Measurements from ENCODE around the gene TNPO2. TPM values are rescaled to one million over a fixed set of nuclear protein-coding genes. Genes with fewer than 3 reads are reported as not detected.

The TNPO2 gene
- total RNA-seq, 2 experiments from 2014 or later: 47.3 to 47.4 TPM

DNA sequence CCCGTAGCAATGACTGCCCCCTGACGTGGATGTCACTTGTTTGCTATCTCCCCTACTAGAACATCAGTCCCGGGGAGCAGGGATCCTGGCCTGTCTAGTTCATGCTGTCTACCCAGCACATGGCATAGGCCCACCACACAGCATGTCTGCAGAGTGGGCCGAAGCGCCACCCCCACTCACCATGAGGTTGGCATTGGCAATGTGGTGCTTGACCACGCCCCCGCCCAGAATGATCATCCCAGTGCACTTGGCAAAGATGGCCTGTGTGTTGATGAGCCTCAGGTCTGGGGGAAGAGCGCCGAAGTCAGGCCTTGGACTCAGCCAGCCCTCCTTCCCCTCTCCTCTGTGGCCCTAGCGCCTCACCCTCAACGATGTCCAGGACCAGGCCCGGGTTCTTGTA is 46.8 kb downstream of the TNPO2 start:
- Mint-ChIP-seq H3K9me3 (no peaks in the 10 kb centered on the region), H3K4me1 (ENCODE audit: low read depth) (peaks cover 38% of the 10 kb centered on the region), H3K27me3 (no peaks in the 10 kb centered on the region), H3K27ac (no peak overlapping the region), H3K4me3 (no peak overlapping the region), H3K36me3 (ENCODE audit: low read depth) (peaks cover 81% of the 10 kb centered on the region)
- H3K36me3 ChIP-seq (ENCODE audit: insufficient read depth, low read length): peaks cover 75% of the 10 kb centered on the region
- ChIA-PET POLR2A (interaction anchor here (1.1 to 1.4 kb wide), 2 partner anchors 8 to 57 kb away, joined by 4 read pairs; a partner anchor contains a TSS), CTCF (no interaction called here)
- ATAC-seq (ENCODE audit: poor library complexity) (no peak), DNase-seq (no peak)
- peaks cover 39% of the 10 kb centered on the region for H3K4me1 ChIP-seq (ENCODE audit: insufficient read depth, low read length)
- H3K27me3 ChIP-seq (ENCODE audit: control insufficient read depth in 1 of 2, insufficient read depth in 2 of 2, low read length in 2 of 2): no peaks in the 10 kb centered on the region
- H3K9me3 ChIP-seq (ENCODE audit: control insufficient read depth in 1 of 2, insufficient read depth in 1 of 2, low read length in 2 of 2): no peaks in the 10 kb centered on the region
- intact Hi-C loops (cut with DNase I, micrococcal nuclease): loop anchor here in 1 of 2 experiments (2.0 to 5.0 kb wide), 2 partner anchors 120 to 170 kb away; no protein-coding TSS in a partner anchor
- TF ChIP-seq, protein P1, sequence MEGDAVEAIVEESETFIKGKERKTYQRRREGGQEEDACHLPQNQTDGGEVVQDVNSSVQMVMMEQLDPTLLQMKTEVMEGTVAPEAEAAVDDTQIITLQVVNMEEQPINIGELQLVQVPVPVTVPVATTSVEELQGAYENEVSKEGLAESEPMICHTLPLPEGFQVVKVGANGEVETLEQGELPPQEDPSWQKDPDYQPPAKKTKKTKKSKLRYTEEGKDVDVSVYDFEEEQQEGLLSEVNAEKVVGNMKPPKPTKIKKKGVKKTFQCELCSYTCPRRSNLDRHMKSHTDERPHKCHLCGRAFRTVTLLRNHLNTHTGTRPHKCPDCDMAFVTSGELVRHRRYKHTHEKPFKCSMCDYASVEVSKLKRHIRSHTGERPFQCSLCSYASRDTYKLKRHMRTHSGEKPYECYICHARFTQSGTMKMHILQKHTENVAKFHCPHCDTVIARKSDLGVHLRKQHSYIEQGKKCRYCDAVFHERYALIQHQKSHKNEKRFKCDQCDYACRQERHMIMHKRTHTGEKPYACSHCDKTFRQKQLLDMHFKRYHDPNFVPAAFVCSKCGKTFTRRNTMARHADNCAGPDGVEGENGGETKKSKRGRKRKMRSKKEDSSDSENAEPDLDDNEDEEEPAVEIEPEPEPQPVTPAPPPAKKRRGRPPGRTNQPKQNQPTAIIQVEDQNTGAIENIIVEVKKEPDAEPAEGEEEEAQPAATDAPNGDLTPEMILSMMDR (IDR thresholded peaks at IDR 0.05): no peak
- H3K27ac ChIP-seq (ENCODE audit: low read depth in 1 of 2, low read length in 2 of 2): no peak overlapping the region
- H3K4me3 ChIP-seq (ENCODE audit: low read length): no peak overlapping the region

DNA sequence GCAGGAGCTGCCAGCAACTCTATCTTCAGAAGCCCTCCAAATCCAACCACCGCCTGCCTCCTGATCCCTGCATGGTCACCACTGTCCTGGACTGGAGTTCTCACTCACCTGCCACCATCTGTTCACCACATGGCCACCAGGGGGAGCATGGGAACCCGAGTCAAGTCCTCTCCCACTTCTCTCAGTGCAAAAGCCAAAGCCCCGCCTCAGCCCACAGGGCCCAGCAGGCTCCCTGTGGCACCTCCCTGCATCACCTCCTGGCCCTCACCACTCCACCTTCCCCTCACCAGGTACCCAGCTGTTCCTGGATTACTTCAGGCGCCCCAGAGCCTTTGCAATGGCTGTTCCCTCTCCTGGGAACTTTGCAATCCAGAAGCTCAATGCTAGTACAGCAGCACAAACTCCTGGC is 47.3 kb downstream of the TNPO2 start:
- DNase-seq (peak; percentile 74 to 89 (median 82)), ATAC-seq (ENCODE audit: poor library complexity) (peak; percentile 48)
- Histone ChIP-seq H3K4me3 (ENCODE audit: low read length) (no peak overlapping the region), H3K4me1 (ENCODE audit: insufficient read depth, low read length) (peaks cover 36% of the 10 kb centered on the region), H3K36me3 (ENCODE audit: insufficient read depth, low read length) (peaks cover 75% of the 10 kb centered on the region), H3K27me3 (ENCODE audit: control insufficient read depth in 1 of 2, insufficient read depth in 2 of 2, low read length in 2 of 2) (no peaks in the 10 kb centered on the region), H3K9me3 (ENCODE audit: control insufficient read depth in 1 of 2, insufficient read depth in 1 of 2, low read length in 2 of 2) (no peaks in the 10 kb centered on the region), H3K27ac (ENCODE audit: low read depth in 1 of 2, low read length in 2 of 2) (no peak overlapping the region)
- intact Hi-C loops (cut with DNase I, micrococcal nuclease): loop anchor here in 1 of 2 experiments (2.0 to 5.0 kb wide), 2 partner anchors 121 to 170 kb away; no protein-coding TSS in a partner anchor
- Mint-ChIP-seq H3K4me3 (peak overlapping the region; percentile 71), H3K9me3 (no peaks in the 10 kb centered on the region), H3K27ac (peak overlapping the region; percentile 49), H3K36me3 (ENCODE audit: low read depth) (peaks cover 78% of the 10 kb centered on the region), H3K27me3 (no peaks in the 10 kb centered on the region), H3K4me1 (ENCODE audit: low read depth) (peaks cover 35% of the 10 kb centered on the region)
- TF ChIP-seq, protein P1 (IDR thresholded peaks at IDR 0.05): peak; percentile 84
- POLR2A ChIA-PET: interaction anchor here (1.4 kb wide), 1 partner anchor 58 kb away, joined by 4 read pairs; no protein-coding TSS in a partner anchor
- CTCF ChIA-PET: interaction anchor here (1.0 kb wide), 1 partner anchor 84 kb away, joined by 3 read pairs; no protein-coding TSS in a partner anchor

DNA sequence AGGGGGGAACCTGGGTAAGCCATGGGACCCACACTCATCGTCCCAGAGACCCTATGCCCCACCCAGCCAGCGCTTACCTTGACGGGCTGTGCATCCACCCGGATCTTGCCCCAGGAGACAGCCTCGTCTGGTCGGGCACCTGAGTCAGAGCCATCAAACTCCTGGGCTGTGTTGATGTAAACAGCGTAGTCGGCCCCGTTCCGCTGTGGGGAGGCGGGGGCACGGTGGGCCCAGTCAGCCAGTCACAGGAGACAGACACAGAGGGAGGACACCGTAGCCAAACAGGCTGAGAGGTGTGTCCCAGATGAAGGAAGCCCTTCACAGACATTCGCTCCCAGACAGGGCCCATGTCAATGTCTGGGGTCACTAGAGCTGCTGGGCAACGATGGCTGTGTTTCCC is 47.8 kb downstream of the TNPO2 start:
- no peak for DNase-seq
- Histone ChIP-seq H3K4me1 (ENCODE audit: insufficient read depth, low read length) (peaks cover 32% of the 10 kb centered on the region), H3K9me3 (ENCODE audit: control insufficient read depth in 1 of 2, insufficient read depth in 1 of 2, low read length in 2 of 2) (no peaks in the 10 kb centered on the region), H3K4me3 (ENCODE audit: low read length) (no peak overlapping the region), H3K36me3 (ENCODE audit: insufficient read depth, low read length) (peaks cover 75% of the 10 kb centered on the region), H3K27ac (ENCODE audit: low read depth in 1 of 2, low read length in 2 of 2) (no peak overlapping the region), H3K27me3 (ENCODE audit: control insufficient read depth in 1 of 2, insufficient read depth in 2 of 2, low read length in 2 of 2) (no peaks in the 10 kb centered on the region)
- H3K4me1 Mint-ChIP-seq (ENCODE audit: low read depth): peaks cover 31% of the 10 kb centered on the region
- H3K9me3 Mint-ChIP-seq: no peaks in the 10 kb centered on the region
- ChIA-PET POLR2A (interaction anchor here (1.4 kb wide), 1 partner anchor 58 kb away, joined by 4 read pairs; no protein-coding TSS in a partner anchor), CTCF (interaction anchor here (1.0 kb wide), 1 partner anchor 85 kb away, joined by 3 read pairs; no protein-coding TSS in a partner anchor)
- H3K27me3 Mint-ChIP-seq: no peaks in the 10 kb centered on the region
- TF ChIP-seq, protein P1 (IDR thresholded peaks at IDR 0.05): no peak
- peak overlapping the region; percentile 49 for H3K27ac Mint-ChIP-seq
- ATAC-seq (ENCODE audit: poor library complexity): no peak
- intact Hi-C loops (cut with DNase I, micrococcal nuclease): loop anchor here in 1 of 2 experiments (2.0 to 5.0 kb wide), 2 partner anchors 121 to 171 kb away; no protein-coding TSS in a partner anchor
- H3K36me3 Mint-ChIP-seq (ENCODE audit: low read depth): peaks cover 74% of the 10 kb centered on the region
- H3K4me3 Mint-ChIP-seq: no peak overlapping the region

Data from CD4-positive, alpha-beta T cell (primary cell).